ENCODE results near the gene GIMAP7. TPM values are rescaled to one million over a fixed set of nuclear protein-coding genes. Genes with fewer than 3 reads are reported as not detected.

Gene GIMAP7
- total RNA-seq, 1 experiment from 2014 or later: not detected

- Mint-ChIP-seq H3K9me3 (ENCODE audit: unreplicated experiment) (no peaks in the 10 kb centered on the region), H3K4me1 (ENCODE audit: low read depth, unreplicated experiment) (no peaks in the 10 kb centered on the region), H3K27ac (ENCODE audit: unreplicated experiment) (no peak overlapping the region), H3K4me3 (ENCODE audit: unreplicated experiment) (no peak overlapping the region), H3K27me3 (ENCODE audit: insufficient read depth, unreplicated experiment) (peaks cover 9% of the 10 kb centered on the region), H3K36me3 (ENCODE audit: insufficient read depth, unreplicated experiment) (no peaks in the 10 kb centered on the region)
- Histone ChIP-seq H3K9me3 (no peaks in the 10 kb centered on the region), H3K4me1 (no peaks in the 10 kb centered on the region), H3K27me3 (replicated peaks; ENCODE audit: control insufficient read depth, insufficient read depth, low read length) (no peaks in the 10 kb centered on the region), H3K36me3 (ENCODE audit: control insufficient read depth, insufficient read depth, low read length) (no peaks in the 10 kb centered on the region), H3K4me3 (ENCODE audit: low read depth, low read length) (no peak overlapping the region)
- CTCF ChIA-PET: no interaction called here
- POLR2A ChIA-PET: no interaction called here
- TF ChIP-seq CTCF (IDR thresholded peaks at IDR 0.05; ENCODE audit: insufficient read depth in 1 of 2, low read depth in 1 of 2, low read length in 1 of 2, severe bottlenecking in 1 of 2, unreplicated experiment in 1 of 2): no peak
- BruUV-seq (replicated peaks): no TSS peak
- intact Hi-C loops (cut with micrococcal nuclease; ENCODE audit: unreplicated experiment): no loop called here
- DNase-seq: no peak
These were observed 3.6 kb upstream of the GIMAP7 start for GRCh38 chr7:150511048-150511447.

GRCh38 chr7:150513758-150514157, 914 bp upstream of the GIMAP7 start:
- H3K36me3 ChIP-seq (ENCODE audit: control insufficient read depth, insufficient read depth, low read length): no peaks in the 10 kb centered on the region
- DNase-seq: no peak
- H3K9me3 ChIP-seq: no peaks in the 10 kb centered on the region
- no peaks in the 10 kb centered on the region for H3K4me1 Mint-ChIP-seq (ENCODE audit: low read depth, unreplicated experiment)
- no peak overlapping the region for H3K27ac Mint-ChIP-seq (ENCODE audit: unreplicated experiment)
- no peaks in the 10 kb centered on the region for H3K36me3 Mint-ChIP-seq (ENCODE audit: insufficient read depth, unreplicated experiment)
- intact Hi-C loops (cut with micrococcal nuclease; ENCODE audit: unreplicated experiment): no loop called here
- H3K27me3 Mint-ChIP-seq (ENCODE audit: insufficient read depth, unreplicated experiment): peaks cover 10% of the 10 kb centered on the region
- H3K9me3 Mint-ChIP-seq (ENCODE audit: unreplicated experiment): no peaks in the 10 kb centered on the region
- no TSS peak for BruUV-seq (replicated peaks)
- H3K4me3 Mint-ChIP-seq (ENCODE audit: unreplicated experiment): no peak overlapping the region
- H3K27me3 ChIP-seq (replicated peaks; ENCODE audit: control insufficient read depth, insufficient read depth, low read length): no peaks in the 10 kb centered on the region
- H3K4me3 ChIP-seq (ENCODE audit: low read depth, low read length): no peak overlapping the region
- no peaks in the 10 kb centered on the region for H3K4me1 ChIP-seq
- ChIA-PET POLR2A (no interaction called here), CTCF (no interaction called here)
- TF ChIP-seq CTCF (IDR thresholded peaks at IDR 0.05; ENCODE audit: insufficient read depth in 1 of 2, low read depth in 1 of 2, low read length in 1 of 2, severe bottlenecking in 1 of 2, unreplicated experiment in 1 of 2): no peak

GRCh38 chr7:150515248-150516147, 826 bp downstream of the GIMAP7 start:
- Mint-ChIP-seq H3K27me3 (ENCODE audit: insufficient read depth, unreplicated experiment) (peaks cover 14% of the 10 kb centered on the region), H3K36me3 (ENCODE audit: insufficient read depth, unreplicated experiment) (no peaks in the 10 kb centered on the region), H3K9me3 (ENCODE audit: unreplicated experiment) (no peaks in the 10 kb centered on the region), H3K27ac (ENCODE audit: unreplicated experiment) (no peak overlapping the region), H3K4me1 (ENCODE audit: low read depth, unreplicated experiment) (no peaks in the 10 kb centered on the region), H3K4me3 (ENCODE audit: unreplicated experiment) (no peak overlapping the region)
- ChIA-PET CTCF (no interaction called here), POLR2A (no interaction called here)
- intact Hi-C loops (cut with micrococcal nuclease; ENCODE audit: unreplicated experiment): no loop called here
- no peak for DNase-seq
- no peaks in the 10 kb centered on the region; the same call in 1 of the 2 replicates for H3K27me3 ChIP-seq (replicated peaks; ENCODE audit: control insufficient read depth, insufficient read depth, low read length)
- H3K4me3 ChIP-seq (ENCODE audit: low read depth, low read length): no peak overlapping the region
- H3K36me3 ChIP-seq (ENCODE audit: control insufficient read depth, insufficient read depth, low read length): no peaks in the 10 kb centered on the region
- TF ChIP-seq CTCF (IDR thresholded peaks at IDR 0.05; ENCODE audit: insufficient read depth in 1 of 2, low read depth in 1 of 2, low read length in 1 of 2, severe bottlenecking in 1 of 2, unreplicated experiment in 1 of 2): no peak
- BruUV-seq (replicated peaks): no TSS peak
- no peaks in the 10 kb centered on the region for H3K4me1 ChIP-seq
- no peaks in the 10 kb centered on the region for H3K9me3 ChIP-seq

Measured in Caco-2 (cell line).